NT2/D1 (cell line): ENCODE data around the gene HMGCLL1.

Source experiments
- DNase-seq: peaks from one replicate; pipeline ENCODE4 v3.0.0-alpha.2; 2011; ENCODE audit warnings: low read depth, low spot score
- H3K27me3 ChIP-seq: 2 replicates; pipeline ENCODE4 v1.6.0; 2011; ENCODE audit warnings: mild to moderate bottlenecking; ENCODE audit not compliant: insufficient read length, insufficient read depth
- H3K36me3 ChIP-seq: 2 replicates; pipeline ENCODE4 v1.6.1; 2011; ENCODE audit warnings: mild to moderate bottlenecking, low read length, mixed read lengths; ENCODE audit not compliant: insufficient read depth, insufficient read length
- H3K4me1 ChIP-seq: 2 replicates; pipeline ENCODE4 v1.5.1; 2011; ENCODE audit not compliant: insufficient read depth, insufficient read length
- H3K4me3 ChIP-seq: 2 replicates; pipeline ENCODE4 v1.5.1; 2011; ENCODE audit warnings: low read depth; ENCODE audit not compliant: insufficient read length
- H3K9ac ChIP-seq: 2 replicates; pipeline ENCODE4 v1.6.0; 2011; ENCODE audit warnings: low read depth; ENCODE audit not compliant: insufficient read length
- H3K9me3 ChIP-seq: 2 replicates; pipeline ENCODE4 v1.5.1; 2011; ENCODE audit warnings: mild to moderate bottlenecking, low read length; ENCODE audit not compliant: insufficient read depth
- SUZ12 ChIP-seq: IDR thresholded peaks from 2 replicates; pipeline ENCODE4 v1.6.1; 2011; ENCODE audit not compliant: insufficient read length, insufficient read depth; ENCODE audit errors: extremely low read depth
- YY1 ChIP-seq: IDR thresholded peaks from 2 replicates; pipeline ENCODE4 v1.6.1; 2011; ENCODE audit not compliant: insufficient read length, insufficient read depth
- ZNF274 ChIP-seq: IDR thresholded peaks from 2 replicates; pipeline ENCODE4 v1.6.1; 2011; ENCODE audit warnings: mild to moderate bottlenecking, low read depth, low read length

Gene HMGCLL1

DNA sequence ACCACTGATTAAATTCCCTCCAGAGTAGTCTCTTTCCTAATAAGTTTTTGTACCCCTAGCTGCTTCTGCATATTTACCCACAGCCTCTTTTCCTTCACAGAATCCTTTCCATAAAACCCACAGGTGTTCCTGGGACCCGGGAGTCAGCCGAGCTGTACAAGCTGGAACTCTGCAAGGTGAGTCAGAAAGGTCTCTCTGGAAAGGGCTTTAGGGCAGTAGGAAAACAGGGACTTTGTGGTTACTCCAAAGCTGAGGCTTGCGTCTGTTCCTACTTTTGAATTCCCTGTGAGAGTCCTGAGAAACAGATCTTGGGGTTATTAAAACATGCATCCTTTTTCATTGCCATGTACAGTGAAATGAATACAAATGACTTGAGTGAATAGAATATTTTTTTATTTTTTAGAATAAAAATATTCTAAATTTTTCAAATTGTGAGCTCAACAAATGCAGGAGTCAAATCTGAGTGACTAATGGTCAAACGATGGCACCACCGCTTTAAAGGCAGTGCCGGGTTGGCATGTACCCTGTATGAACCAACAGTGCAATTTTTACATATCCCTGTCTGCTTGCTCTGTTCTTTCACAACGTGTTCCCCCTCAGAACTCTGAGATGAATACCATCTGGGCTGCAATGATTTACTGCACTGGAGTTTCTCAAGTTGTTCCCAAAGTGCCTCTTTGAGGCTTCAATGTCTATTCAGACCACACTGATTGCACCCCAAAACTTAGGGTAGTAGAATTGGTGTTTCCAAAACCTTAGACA is 173.3 kb downstream of the HMGCLL1 start:
- no peak for DNase-seq
- no peak overlapping the region for H3K9ac ChIP-seq
- no peaks in the 10 kb centered on the region for H3K9me3 ChIP-seq
- H3K4me1 ChIP-seq = no peaks in the 10 kb centered on the region
- H3K27me3 ChIP-seq = no peaks in the 10 kb centered on the region
- no peak for TF ChIP-seq SUZ12
- no peak for TF ChIP-seq YY1
- TF ChIP-seq ZNF274 = no peak
- H3K4me3 ChIP-seq = no peak overlapping the region
- no peaks in the 10 kb centered on the region for H3K36me3 ChIP-seq

GRCh38 chr6:55399351-55399750 is 179.6 kb downstream of the HMGCLL1 start:
- TF ChIP-seq SUZ12 (no peak), ZNF274 (no peak), YY1 (no peak)

DNA sequence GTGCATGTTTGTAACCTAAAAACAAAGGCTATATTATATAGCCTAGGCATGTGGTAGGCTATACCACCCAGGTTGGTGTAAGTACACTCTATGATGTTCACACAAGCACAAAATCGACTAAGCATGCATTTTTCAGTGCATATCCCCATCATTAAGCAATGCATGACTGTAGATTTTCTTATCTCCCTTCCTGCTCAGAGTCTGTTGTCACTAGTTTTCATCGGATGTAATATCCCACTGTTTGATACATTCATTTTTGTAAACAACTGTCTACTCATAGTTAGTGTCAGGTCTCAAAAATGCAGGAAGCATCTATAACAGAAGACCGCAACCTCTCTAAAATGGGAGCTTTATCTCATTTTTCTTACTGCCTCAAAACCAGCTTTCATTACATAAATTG is 181.0 kb downstream of the HMGCLL1 start:
- H3K4me1 ChIP-seq = no peaks in the 10 kb centered on the region
- no peaks in the 10 kb centered on the region for H3K27me3 ChIP-seq
- H3K36me3 ChIP-seq = no peaks in the 10 kb centered on the region
- no peaks in the 10 kb centered on the region for H3K9me3 ChIP-seq
- H3K9ac ChIP-seq = no peak overlapping the region
- TF ChIP-seq ZNF274 = no peak
- no peak for TF ChIP-seq YY1
- no peak for TF ChIP-seq SUZ12
- no peak overlapping the region for H3K4me3 ChIP-seq
- no peak for DNase-seq

More at GRCh38 chr6:55399351-55399750, 179.6 kb downstream of the HMGCLL1 start:
- Histone ChIP-seq H3K4me3 (no peak overlapping the region), H3K27me3 (no peaks in the 10 kb centered on the region), H3K4me1 (no peaks in the 10 kb centered on the region), H3K9me3 (no peaks in the 10 kb centered on the region), H3K9ac (no peak overlapping the region), H3K36me3 (no peaks in the 10 kb centered on the region)
- no peak for DNase-seq

- H3K9ac ChIP-seq = no peak overlapping the region
- no peaks in the 10 kb centered on the region for H3K36me3 ChIP-seq
- no peaks in the 10 kb centered on the region for H3K27me3 ChIP-seq
- H3K4me1 ChIP-seq = no peaks in the 10 kb centered on the region
- DNase-seq = no peak
- no peak overlapping the region for H3K4me3 ChIP-seq
- H3K9me3 ChIP-seq = no peaks in the 10 kb centered on the region
- TF ChIP-seq ZNF274 (no peak), YY1 (no peak), SUZ12 (no peak)
These were observed 183.1 kb downstream of the HMGCLL1 start for GRCh38 chr6:55395871-55396270.

GRCh38 chr6:55388211-55388610 is 190.8 kb downstream of the HMGCLL1 start:
- Histone ChIP-seq H3K27me3 (no peaks in the 10 kb centered on the region), H3K9me3 (no peaks in the 10 kb centered on the region), H3K36me3 (no peaks in the 10 kb centered on the region), H3K4me3 (no peak overlapping the region), H3K4me1 (no peaks in the 10 kb centered on the region), H3K9ac (no peak overlapping the region)
- TF ChIP-seq ZNF274 (no peak), YY1 (no peak), SUZ12 (no peak)
- DNase-seq = no peak
